NCI-H1694 (cell line): ENCODE data around the gene ARL6IP5.

Source experiments
- DNase-seq: peaks from one replicate; lab custom pipeline; 2025; lab: John Stamatoyannopoulos, UW

Gene ARL6IP5, protein sequence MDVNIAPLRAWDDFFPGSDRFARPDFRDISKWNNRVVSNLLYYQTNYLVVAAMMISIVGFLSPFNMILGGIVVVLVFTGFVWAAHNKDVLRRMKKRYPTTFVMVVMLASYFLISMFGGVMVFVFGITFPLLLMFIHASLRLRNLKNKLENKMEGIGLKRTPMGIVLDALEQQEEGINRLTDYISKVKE

DNA sequence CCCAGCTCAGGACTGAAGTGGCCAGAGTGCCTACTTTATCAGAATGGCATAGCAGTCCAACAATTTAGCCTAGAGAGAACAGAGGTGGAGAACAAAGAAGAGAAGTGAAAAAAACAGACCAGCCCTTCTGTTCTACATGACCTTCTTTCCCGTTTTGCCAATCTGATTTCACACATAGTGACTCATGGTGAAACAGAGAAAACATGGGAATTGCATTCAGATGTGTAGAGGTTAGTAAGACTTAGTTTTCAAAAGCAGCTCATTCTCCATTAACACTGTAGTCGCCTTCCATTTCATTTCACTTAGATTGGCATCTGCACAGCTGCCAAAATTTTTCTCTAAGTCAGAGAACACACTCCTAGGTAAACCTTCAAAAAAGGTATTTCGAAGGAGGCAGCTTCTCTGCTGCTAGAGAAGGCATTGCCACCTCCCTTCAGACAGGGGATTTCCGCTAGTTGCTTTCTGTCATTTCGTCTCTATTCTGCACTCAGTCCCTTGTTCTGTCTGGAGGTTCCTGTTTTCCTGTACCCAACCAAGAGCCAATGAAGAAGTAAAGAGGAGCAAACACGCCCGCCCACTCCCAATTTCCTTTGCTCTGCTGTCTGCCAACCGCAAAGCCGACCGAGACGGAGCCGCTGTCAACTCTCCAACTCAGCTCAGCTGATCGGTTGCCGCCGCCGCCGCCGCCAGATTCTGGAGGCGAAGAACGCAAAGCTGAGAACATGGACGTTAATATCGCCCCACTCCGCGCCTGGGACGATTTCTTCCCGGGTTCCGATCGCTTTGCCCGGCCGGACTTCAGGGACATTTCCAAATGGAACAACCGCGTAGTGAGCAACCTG, at the start of gene ARL6IP5:
Gene ARL6IP5, plus strand, starts transcription at position 612 of the 842 bp plus-strand sequence. Its CDS starts 111 bp downstream, at position 723.
- DNase-seq: peak; percentile 25

DNA sequence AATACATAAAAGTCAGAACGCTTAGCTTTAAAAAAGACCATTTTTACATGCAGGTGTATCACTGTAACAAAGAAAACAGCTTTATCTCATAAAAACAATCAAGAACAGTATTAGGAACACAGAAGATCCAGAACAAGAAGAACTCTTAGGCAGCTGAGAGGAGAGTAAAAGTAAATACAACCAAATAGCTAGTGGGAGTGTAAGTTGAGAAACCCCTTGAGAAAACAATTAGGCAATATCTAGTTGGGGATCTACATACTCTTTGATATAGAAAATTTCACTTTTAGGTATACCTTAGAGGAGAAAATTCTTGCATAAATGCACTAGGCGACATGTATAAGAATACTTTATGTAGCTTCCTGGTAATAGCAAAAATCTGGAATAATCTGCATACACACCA, 40.1 kb upstream of the ARL6IP5 start:
- no peak for DNase-seq

DNA sequence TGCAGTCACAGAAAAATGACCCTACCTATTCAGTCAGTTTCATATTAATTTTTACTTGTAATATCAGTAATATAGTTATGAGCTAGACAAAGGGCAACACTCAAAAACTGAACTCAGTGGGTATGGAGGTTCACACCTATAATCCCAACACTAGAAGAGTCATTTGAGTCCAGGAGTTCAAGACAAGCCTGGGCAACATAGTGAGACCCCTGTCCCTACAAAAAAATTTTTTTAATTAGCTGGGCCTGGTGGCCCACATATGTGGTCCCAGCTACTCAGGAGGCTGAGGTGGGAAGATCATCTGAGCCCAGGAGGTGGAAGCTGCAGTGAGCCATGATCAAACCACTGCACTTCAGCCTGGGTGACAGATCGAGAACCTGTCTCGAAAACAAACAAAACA, 35.7 kb upstream of the ARL6IP5 start:
- DNase-seq: no peak

DNA sequence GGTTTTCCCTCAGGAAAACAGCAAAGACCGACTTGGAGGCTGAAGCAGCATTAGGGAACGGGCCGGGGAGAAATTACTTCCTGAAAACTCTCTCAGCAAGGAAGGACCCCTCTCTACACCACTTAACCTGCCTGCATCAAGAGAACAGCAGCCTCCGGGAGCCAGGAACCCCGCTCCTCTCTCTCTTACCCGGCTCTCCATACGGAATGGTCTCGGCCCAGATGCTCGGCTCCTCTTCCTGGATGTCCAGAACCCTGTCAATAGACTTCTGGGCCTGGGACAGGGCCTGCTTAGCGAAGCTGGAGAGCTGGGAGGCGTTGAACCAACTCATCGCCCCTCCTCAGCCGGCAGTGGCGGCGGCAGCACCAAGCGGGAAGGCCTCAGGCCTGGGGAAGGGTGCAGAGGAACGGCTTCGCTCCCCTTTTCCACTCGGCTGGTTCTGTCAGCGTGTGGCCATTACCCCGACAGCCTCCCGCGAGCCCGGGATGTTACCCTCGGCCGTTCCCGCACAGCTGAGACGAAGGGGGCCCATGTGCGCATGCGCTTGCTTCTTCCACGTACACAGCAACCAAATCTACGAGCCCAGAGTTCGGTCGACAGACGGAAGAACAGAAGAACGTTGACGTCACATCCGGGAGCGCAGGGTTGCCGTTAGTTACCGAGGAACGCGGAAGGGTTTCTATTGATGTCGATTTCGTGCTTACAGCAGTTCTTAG, 32.8 kb upstream of the ARL6IP5 start, which contains the start of gene TMF1:
Gene TMF1, minus strand, starts transcription at position 578 of the 716 bp plus-strand sequence. Its CDS starts 247 bp downstream, at position 331.
- DNase-seq: no peak

DNA sequence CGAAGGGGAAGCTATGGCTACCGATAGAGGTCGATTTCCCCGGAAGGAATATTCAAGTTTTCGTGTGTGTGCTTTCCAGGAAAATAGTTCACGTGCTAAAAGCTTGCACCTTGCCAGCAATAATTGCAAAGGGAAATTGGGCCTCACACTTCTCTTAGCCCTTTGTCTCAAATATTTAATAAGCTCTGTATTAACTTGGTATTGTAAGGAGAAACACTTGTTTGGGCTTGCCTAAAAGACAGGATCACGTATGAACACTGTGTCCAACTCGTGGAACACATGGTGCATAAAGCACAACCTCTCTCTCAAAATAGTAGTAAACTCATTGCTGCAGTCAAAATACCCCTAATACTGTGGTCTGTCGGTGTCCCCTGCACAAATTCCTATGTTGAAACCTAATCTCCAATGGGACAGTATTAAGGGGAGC, 32.3 kb upstream of the ARL6IP5 start:
- no peak for DNase-seq

DNA sequence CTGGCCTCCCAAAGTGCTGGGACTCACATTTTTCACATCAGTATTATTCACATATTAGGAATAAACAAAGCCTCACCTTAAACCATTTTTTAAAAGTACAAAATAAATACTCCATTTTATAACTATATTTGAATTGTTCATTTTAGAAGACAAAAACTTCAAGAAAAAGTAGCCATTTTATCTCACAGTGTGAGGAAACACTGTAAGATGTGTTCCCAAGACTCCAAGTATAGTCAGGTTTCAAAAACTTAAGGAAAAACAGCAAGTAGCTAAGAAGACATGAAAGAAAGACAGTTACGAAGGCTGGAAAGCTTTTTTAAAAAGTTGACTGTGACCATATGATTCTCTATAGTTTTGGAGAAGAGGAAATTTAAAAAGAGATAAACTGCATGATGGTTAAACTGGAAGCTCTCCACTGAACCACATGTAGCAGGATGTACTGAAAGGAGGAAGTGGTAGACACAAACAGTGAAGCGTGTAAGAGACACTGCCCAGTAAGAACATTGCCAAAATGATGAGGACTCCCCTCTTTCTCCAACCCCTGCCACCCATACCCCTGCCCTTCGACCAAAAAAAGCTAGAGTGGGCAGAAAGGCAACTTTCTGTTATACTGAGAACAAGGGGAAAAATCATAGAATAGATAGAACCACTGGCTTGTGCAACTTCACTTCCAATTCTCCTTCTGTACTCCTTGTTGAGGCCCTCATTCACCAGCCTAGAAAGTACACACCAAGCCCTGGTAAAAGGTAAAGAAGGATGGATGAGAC, 26.4 kb upstream of the ARL6IP5 start:
- no peak for DNase-seq

DNA sequence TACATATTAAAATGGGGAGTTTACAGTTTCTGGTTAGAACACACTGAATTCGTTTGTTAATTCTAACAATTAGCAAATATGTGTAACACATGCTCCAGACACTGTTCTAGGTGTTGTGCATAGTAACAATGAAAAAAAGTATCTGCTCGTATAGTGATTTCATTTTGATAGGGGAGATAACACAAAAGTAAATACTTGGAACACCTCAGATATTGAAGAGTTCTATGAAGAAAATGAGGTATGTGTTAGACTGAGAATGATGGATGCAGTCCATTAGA, 25.9 kb upstream of the ARL6IP5 start:
- no peak for DNase-seq

DNA sequence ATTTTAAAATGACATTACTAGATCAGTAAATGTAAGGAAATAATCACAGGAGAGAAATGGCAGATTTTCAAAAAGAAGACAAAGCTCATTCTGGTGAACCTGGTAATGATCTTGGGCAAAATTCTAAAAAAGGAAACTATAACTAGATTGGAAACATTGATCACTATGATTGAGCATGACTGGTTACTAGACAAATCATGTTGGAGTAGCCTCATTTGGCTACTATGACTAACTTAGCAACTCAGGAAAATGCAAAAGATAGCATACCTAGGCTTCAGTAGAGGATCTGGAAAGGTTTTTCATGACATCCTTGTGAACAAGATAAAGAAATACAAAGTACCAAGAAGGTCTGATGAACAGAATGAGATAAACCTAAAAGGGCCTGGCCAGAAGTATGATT, 25.0 kb upstream of the ARL6IP5 start:
- DNase-seq: no peak

DNA sequence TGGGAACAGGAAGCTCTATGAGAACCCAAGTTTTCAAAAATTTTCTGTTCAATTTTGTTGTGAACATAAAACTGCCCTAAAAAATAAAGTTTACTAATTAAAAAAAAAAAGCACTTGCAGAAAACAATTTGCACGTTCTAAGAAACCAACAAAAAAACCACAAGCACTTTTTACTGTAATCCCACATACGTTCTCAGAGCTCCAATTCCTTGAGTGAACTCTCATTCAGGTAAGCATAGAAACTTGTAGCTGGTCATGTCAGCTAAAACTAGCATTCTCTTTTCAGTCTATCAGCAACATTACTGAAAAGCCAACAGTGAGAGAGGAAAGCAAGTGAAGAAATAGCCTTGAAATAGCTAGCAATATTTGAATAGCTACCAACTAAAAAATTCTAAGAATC, 21.1 kb upstream of the ARL6IP5 start:
- no peak for DNase-seq

DNA sequence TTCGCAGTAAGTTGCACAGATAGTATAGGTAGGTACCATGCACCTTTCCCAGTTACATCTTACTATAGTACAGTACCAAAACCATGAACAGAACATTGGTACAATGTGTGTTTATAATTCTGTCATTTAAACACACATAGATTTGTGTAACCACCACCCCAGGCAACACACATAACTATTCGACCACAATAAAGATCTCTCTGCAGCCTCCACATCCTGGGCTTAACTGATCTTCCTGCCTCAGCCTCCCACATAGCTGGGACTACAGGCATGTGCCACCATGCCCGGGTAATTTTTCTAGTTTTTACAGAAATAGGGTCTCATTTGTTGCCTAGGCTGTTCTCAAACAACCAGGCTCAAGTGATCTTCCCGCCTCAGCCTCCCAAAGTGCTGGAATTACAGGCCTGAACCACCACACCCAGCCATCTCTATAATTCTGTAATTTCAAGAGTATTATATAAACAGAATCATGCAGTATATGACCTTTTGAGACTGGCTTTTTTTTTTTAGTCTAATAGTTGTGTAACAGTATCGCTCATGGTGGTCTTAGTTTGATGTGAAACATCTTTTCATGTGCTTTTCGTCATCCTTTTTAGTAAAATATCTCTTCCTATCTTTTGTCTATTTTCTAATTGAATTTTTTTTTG, 19.3 kb upstream of the ARL6IP5 start:
- DNase-seq: no peak

DNA sequence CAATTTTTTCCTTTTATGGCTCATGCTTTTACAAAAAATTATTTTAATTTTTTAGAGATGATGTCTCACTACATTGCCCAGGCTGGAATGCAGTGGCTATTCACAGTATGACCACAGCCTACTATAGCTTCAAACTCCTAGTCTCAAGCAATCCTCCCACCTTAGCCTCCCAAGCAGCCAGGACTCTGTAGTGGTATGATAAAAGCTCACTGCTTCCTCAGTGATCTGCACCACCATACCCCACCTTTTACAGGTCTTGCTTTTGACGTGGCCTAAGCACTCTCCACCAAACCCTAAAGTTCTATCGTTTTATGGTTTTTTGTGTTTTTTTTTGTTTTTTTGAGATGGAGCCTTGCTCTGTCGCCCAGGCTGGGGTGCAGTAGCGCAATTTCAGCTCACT, 18.6 kb upstream of the ARL6IP5 start:
- DNase-seq: no peak

DNA sequence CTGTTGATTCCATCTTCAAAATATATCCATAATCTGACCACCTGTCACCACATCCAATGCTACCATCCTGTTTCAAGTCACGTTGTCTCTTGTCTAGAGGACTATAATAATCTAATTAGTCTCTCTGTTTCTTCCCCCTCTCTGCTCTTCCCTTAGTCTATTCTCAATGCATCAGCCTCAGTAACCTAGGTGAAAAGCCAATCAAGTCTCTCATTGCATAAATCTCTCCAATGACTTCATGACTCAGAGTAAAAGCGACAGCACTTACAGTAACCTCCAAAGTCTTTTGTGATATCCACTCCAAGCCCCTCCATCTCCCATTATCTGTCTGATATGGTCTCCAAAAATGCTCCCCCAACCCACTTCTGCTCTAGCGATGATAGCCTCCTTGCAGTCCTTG, 11.8 kb upstream of the ARL6IP5 start:
- no peak for DNase-seq

DNA sequence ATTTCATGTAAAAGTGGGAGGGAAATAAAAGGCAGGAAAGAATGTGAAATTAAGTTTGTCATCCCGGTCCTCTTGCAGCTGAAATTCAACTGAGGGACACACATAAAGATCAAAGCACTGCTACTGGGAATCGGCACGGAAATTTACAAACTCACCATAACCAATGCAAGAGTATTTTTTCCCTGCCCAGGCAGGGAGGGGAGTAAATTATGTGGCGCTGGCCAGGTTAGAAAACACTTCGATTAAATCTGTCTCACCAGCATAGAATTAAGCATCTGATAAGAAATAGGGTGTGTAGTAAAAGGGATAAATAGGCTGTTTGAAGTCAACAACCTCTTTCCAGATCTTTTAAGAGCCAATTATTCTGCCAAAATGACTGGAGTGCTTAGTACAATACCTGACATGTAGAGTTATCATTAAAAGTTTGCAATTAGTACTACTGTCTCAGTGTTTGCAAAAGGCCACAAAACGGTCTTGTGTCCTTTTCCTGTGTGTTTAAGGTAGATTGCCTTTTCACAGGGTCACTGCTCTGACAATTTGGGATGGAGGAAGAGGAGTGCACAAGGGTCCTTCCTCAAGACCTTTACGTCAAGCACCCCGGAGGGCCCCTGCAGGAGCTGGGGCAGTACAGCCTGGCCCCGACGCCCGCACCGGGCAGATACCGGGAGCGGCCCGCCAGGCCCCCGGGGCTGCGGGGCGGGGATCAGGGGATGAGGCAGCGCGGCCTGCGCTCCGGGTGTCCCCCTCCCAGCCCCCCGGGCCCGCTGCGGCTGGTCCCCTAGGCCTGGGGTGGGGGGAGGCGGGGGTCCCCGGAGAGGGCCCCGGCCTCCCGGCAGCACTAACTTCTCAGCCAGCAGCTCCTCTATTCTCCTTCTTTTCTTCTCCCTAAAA, 5.2 kb upstream of the ARL6IP5 start:
- no peak for DNase-seq

DNA sequence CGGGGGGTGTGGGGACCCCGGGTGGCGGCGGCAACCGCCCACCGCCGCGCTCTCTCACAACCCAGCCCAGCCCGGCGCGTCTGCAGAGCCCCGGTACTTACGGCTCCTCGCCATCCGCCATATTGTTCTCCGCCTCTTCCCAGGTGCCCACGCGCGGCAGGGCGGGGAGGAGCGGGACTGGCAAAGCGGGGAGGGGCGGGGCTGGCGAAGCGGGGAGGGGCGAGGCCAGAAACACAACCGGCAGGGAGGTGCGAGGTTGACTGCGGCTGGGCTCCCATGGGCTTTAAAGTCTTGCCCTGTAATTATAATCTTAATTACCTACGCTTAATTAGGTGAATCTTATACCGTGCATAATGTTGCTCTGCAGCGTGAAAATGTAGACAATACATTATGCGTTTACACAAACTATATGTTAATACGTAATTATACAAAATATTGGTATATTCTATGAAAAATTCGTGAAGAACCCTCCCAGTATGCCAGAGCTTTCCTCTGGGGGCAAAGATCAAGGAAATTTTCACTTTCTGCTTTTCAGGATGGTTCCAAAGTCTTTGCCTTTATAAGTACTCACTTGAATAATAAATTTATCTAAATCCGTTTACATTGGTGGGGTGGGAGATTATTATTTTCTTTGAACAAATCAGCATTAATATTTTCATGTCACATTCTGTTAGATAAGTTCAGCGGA, 4.4 kb upstream of the ARL6IP5 start, which contains the start of gene UBA3:
Gene UBA3, minus strand, starts transcription at position 133 of the 688 bp plus-strand sequence. Its CDS starts 12 bp downstream, at position 121.
- DNase-seq: no peak

DNA sequence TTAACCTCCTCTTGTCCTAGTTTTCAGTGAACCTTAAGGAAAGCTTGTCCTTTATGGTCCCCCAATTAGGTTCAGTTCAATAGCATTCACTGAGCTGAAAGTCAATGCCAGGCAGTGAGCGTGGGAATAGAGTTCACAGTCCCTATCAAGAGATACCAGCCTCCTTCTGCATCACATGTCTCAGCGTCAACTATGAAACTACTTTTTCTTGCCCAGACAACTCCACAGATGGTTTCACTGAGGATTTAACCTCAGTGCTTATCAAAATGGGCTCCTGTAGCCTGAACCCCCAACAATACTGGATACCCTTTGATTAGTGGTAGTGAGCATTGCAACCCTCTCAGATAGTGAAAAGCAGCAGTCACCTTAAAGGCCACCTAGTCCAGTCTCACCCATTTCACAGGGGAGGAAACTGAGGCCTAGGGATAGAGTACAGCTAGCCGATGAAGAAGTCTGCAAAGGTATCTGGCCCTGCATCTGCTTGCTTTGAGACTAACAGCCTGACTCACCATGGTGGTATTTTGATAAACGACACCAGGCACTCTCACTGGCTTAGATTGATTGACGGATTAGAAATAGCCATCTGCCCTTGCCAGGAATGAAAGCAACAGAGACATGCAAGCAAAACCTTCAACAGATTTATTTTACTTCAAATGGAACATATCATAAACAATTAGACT, 3.0 kb upstream of the ARL6IP5 start:
- no peak for DNase-seq

DNA sequence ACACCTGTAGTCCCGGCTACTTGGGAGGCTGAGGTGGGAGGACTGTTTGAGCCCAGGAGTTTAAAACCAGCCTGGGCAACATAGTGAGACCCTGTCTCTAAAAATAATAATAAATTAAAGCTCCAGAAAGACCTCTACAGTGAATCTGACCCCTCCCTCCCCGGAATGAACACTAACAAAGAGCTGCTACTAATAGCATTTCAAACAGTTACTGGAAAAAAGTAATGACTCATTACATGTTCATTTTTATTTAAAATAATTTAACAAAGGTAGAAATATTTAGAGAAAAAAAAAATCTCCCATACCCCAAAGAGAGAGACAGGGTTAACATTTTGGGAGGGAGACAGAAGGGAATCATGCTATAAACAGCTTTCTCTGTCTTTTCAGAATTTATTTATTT, 2.4 kb upstream of the ARL6IP5 start:
- no peak for DNase-seq

DNA sequence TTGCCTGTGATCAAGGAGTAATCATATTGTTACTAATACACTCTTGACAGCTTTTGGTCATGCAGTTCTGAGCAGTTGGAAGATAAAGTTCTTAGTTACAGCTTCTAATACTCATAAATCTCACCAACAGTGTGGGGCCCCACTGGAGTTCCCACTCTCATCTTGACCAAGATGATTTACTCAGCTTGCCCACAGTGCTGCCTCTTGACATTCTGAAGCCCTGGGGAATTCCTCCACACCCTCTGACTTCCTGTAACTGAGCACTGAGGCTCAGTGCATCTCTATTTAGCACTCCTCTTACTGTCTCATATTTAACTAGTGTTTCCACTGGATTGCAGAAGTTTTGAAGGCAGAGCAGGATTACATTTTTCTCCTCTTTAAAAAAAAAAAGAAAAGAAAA, 1.9 kb upstream of the ARL6IP5 start:
- DNase-seq: no peak

DNA sequence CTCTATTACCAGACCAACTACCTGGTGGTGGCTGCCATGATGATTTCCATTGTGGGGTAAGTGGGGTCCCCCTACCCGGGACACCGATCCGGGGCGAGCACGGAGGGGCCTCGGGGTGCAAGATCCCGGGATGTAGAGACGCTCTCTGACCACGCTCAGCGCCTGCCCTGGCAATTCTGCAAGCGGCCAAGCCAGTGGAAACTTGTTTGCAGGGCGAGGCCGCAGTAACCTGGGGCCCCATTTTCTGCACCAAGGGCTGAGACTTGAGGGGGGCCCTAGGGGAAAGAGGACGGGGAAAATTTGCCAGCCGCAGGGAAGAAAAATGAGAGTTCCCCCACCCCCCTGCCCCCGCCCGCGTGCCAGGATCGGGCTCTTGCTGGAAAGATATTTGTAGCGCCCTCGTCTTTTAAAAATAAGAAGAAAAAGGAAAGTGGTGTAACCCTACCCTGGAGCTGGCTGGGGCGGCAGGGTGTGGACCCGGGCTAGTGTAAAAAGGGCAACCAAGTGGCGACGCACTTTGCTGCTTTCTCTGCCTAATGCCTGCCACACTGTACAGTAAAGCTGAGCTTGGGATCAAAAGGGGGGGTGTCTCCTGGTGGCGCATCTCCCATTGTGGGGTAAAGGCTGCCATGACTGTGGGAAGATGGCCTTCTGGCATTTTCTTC, 563 bp downstream of the ARL6IP5 start:
- no peak for DNase-seq
